T-helper 2 cell treated with Interferon-gamma antibody and Interleukin-4, amounts not matched to agents 100 ng/mL and 5 ng/mL, for 36 hours (primary cell): ENCODE data around the gene VAPA. TPM values are rescaled to one million over a fixed set of nuclear protein-coding genes. Genes with fewer than 3 reads are reported as not detected.

Experiments
- intact Hi-C: fragments of 100-400 bp; cut with micrococcal nuclease; formaldehyde crosslinking; loops from one replicate; pipeline ENCODE4 v1.15.1; 2023
- total RNA-seq: library from RNA; stranded (reverse); gene quantifications from 2 replicates; pipeline ENCODE4 v1.2.3, GENCODE V29; 2022

The VAPA gene
- total RNA-seq, 1 donor from 2014 or later = 168 TPM

- intact Hi-C loops = no loop called here
Measured at GRCh38 chr18:9994701-9995235, 81.0 kb downstream of the VAPA start.

GRCh38 chr18:9995631-9996030, 81.8 kb downstream of the VAPA start:
- intact Hi-C loops = no loop called here

- intact Hi-C loops = no loop called here
Measured at GRCh38 chr18:9996094-9996493, 82.3 kb downstream of the VAPA start.

GRCh38 chr18:9997711-9998110, 83.9 kb downstream of the VAPA start:
- intact Hi-C loops = no loop called here

DNA sequence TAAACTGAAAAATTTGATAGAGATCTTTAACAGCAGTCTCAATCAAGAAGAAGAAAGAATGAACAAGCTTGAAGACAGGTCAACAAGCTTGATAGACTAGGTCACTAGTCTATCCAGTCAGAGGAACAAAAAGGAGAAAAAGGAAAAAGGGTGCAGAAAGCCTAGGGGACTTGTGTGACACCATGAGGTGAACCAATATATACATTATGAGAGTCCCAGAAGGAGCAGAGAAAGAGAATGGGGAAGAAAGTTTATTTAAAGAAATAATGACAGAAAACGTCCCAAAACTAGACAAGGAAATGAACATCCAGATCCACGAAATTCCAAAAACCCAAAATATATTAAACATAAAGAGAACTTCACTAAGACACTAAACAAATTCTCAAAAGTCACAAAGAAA, 84.5 kb downstream of the VAPA start:
- intact Hi-C loops = no loop called here

GRCh38 chr18:10002280-10002679, 88.5 kb downstream of the VAPA start:
- intact Hi-C loops = no loop called here

DNA sequence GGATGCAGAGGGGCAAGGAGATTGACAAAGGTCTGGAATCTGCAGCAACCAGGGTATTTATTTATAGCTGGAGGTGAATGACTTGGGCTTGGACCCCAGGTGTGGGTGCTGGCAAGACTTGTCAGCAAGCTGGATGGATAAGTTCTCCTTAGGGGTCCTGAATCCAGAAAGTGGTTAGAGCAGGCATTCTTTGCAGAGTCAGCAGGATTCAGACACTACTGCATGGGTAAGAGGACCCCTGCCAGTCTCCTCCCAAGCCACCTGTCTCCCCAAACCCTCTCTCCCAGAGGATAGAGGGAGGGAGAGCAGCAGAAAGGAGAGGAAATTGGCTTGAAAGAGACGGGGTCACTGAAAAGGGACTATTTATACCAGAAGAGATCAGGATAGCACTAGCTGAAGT, 89.5 kb downstream of the VAPA start:
- intact Hi-C loops = no loop called here

DNA sequence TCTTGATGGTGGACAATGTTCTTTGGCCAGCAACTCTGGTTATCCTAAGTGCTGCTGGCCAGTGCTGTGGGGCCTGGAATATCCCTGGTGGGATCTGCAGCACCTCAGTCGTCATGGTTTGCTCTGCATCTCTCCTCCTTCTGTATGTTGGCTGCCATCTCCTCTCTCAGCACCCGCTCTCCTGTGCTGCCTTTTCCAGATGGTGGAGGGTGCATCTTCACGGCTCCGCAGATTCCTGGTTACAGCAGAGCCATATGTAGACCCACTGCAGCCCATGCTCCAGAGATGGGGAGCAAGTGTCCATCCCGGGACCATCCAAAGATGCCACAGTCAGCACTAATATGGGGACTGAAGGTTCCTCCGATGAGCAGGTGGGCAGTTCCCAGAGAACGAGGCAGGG, 90.0 kb downstream of the VAPA start:
- intact Hi-C loops = no loop called here

DNA sequence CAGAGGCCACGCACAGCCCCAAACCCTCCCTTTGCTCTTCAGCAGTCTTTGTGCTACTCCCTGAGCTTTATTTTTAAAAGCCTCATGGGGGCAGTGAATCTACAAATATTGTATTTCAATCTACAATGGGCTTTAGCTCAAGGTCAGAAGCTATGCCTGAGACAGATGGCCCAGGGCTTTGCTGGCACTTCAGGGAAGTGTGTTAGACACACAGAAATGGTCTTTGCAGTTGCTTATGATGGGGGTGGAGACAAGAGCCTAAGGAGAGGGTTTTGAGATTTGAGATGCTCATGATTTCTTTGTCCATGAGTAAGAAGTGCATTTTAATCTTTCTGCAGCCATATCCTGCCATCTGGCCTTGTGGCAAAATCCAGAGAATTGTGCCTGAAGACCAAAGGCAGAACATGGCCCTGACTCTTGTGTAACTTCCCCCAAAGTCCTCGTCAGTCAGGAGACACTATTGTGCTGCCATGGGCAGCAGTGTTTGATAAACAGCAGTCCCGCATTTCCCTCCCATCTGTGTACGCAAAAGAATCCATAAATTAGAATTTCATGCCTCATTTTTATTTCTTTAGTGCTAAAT, 92.6 kb downstream of the VAPA start:
- intact Hi-C loops = no loop called here

DNA sequence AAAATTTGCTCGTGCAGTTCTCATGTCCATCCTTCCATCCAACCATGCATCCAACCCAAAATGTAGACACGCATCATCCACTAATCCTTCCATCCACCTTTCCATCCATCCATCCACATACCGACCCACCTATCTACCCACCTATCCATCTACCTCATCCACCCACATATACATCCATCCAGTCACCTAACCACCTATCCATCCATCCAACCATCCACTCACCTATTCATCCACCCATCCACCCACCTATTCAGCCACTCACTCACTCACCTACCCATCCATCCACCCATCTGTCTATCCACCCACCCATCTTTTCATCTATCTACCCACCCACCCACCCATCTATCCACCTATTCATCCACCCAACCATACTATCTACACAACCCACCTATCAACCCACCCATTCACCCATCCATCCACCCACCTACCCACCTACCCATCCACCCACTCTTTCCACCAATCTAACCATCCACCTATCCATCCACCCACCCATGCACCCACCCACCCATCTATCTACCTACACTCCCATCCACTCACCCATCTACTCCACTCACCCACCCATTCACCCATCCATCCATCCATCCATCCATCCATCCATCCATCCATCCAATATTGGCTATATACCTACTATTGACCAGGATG, 94.3 kb downstream of the VAPA start:
- intact Hi-C loops = no loop called here

Other genes starting within 250 kb of the VAPA start
- gene RAB31, start 205.7 kb upstream of the VAPA start, total RNA-seq = 0.57 and 1.1 TPM in 2 replicates
- not detected in 2 replicates for gene TXNDC2, start 28.0 kb upstream of the VAPA start, total RNA-seq